GM12801 (cell line): ENCODE data around the gene JAZF1.

Experiments used
- TF ChIP-seq, protein P1 (sequence below): IDR thresholded peaks from one replicate; pipeline ENCODE4 v1.5.1; 2011; ENCODE audit warnings: control low read depth; ENCODE audit not compliant: insufficient read length; ENCODE audit errors: extremely low read depth

Gene JAZF1

DNA sequence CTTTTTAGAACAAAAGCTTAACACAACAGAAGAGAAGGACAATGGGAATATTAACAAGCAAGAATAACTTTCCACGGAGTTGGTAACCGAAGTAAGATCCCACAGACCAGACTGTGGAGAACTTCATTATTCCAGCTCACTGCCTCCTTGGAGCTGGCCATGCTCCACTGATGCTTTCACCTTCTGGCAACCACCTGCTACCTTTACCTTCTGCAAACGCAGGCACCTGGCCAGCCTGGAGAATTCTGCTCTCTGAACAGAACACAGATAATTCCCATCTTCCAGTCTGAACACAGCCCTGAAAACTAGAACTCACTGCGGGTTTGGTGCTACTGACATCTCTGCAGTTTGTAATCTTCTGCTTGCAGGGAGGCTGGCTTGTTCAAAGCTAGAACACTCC lies 66.5 kb downstream of the JAZF1 start:
- TF ChIP-seq, protein P1, sequence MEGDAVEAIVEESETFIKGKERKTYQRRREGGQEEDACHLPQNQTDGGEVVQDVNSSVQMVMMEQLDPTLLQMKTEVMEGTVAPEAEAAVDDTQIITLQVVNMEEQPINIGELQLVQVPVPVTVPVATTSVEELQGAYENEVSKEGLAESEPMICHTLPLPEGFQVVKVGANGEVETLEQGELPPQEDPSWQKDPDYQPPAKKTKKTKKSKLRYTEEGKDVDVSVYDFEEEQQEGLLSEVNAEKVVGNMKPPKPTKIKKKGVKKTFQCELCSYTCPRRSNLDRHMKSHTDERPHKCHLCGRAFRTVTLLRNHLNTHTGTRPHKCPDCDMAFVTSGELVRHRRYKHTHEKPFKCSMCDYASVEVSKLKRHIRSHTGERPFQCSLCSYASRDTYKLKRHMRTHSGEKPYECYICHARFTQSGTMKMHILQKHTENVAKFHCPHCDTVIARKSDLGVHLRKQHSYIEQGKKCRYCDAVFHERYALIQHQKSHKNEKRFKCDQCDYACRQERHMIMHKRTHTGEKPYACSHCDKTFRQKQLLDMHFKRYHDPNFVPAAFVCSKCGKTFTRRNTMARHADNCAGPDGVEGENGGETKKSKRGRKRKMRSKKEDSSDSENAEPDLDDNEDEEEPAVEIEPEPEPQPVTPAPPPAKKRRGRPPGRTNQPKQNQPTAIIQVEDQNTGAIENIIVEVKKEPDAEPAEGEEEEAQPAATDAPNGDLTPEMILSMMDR, result no peak

DNA sequence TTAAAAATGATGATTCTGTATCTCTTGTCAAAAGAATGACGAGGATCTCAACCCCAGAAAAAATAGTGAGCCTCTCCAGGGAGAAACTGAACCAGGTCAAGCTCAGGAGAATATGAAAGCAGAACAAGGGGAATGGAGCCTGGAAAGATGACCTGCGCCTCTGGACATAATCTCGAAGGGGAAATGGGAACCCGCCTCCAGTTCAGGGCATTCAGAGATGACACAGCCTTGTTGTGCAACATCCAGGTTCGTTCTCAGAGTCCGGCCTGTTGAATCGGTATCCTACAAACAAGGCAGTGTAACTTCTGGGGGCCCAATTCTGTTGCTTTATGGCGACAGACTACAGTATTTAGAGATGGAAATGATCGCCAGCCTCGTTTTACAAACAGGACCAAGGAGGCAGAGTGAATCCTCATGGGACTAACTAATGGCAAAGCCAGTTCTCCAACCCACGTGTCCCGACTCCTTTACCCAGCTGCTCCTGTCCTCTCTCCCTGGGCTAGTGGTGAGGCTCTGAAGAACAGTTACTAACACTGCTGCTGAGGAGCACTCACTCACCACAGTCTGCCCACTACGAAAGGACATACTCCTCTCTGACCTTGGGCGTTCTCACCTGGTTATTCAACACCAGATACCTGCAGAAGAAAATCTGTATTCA lies 67.6 kb downstream of the JAZF1 start:
- TF ChIP-seq, protein P1, result no peak

DNA sequence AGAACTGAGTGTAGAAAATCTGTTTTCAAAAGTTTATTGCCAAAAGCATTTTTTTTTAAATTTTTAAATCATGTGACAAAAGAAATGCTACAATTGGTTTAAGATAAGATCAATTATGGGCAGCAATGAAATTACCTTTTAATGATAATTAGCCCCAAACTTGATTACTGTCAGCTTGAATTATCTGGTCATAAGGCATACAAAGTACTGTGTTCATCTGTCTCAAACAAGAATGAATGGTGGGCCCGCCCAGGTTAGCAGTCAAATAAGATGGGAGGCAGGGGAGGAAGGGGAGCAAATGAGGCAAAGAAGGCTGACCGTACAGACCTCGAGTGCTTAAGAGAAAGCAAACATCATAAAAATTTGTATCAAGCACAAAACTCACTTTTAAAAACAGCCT lies 68.1 kb downstream of the JAZF1 start:
- TF ChIP-seq, protein P1, result no peak

DNA sequence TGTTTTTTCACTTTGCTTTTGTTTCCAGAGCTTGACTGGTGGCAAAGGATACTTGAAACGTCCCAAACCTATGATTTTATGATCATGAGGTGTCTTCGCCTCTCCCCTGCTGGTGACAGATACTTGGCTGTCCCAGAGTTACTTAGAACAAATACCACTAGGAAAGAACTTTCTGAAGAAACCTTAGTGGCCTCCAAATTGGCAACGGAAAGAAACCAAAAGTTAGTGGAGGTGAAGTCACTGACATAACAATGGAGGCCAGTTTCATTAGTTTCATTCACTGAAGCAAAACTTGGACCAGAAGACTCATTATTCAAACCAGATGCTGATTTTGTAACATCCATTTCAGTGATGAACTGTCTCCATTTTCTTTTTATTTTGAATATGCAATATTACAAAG lies 68.6 kb downstream of the JAZF1 start:
- TF ChIP-seq, protein P1, result no peak

DNA sequence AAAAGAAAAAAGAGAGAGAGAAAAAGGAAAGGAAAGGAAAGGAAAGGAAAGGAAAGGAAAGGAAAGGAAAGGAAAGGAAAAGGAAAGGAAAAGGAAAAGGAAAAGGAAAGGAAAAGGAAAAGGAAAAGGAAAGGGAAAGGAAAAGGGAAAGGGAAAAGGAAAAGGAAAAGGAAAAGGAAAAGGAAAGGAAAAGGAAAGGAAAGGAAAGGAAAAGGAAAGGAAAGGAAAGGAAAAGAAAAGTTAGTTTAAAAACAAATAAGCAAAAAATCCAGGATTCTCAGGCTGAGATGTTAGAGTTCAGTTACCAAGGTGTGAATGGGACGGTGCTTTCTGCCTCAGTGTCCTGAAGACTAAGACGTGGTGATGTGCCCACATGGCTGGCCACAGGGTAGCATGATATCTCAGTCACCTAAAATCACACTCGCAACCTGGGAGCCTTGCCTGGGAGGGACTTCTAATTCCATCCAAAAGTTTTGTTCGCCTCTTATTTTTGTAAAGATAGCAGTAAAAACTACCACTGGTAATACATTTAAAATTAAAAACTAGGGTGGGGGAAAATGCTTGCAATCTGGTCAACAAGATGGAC lies 70.1 kb downstream of the JAZF1 start:
- TF ChIP-seq, protein P1, result no peak

DNA sequence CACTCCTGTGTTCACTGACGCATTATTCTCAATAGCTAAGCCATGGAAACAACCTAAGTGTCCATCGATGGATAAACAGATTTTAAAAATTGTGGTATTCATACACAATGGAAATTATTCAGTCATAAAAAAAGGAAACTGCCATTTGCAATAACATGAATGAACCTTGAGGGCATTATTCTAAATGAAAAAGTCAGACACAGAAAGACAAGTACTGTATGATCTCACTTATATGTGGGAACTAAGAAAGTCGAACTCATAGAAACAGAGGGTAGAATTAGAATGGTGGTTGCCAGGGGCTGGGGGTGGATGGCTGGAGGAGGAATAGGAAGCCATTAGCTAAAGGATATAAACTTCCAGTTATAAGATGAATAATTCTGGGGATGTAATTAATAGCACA lies 71.8 kb downstream of the JAZF1 start:
- TF ChIP-seq, protein P1, result no peak

DNA sequence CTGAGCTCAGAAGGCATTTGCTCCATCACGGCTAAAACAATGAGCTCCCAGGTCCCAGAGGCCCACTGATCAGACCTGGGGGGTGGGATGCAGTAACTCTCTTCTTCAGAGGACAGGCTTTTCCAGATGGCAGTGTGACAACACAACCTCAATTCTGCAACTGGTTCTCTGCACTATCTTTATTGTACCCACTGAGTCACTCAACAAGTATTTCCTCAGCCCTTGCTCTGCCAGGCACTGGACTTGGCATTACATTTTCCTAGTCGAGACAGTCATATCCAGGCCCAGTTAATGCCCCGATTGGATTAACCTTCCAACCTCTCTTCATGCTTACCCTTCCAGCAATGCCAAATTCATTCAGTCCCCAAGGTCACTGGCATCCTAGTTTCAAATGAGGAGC lies 72.6 kb downstream of the JAZF1 start:
- TF ChIP-seq, protein P1, result no peak
